Natural killer cell (primary cell): ENCODE results near the gene RRAGD. TPM values are rescaled to one million over a fixed set of nuclear protein-coding genes. Genes with fewer than 3 reads are reported as not detected.

Experiments
- ATAC-seq, 3 donors: fragments of 150-1000 bp in 2 of 3; fragments of 200-7000 bp in 1 of 3; cut with Tn5 transposase; 1 replicate in 1 of 3; 2 replicates in 2 of 3; pipeline ENCODE4 v1.10.0; 2021; ENCODE audit warnings: mild to moderate bottlenecking in 2 of 3, moderate library complexity in 2 of 3
- DNase-seq, 2 donors: peaks; one replicate each; pipeline versions ENCODE4 v3.0.0 to v3.0.0-alpha.2; 2013 to 2021; ENCODE audit warnings: mixed read lengths in 1 of 2
- H3K27ac ChIP-seq: one replicate; pipeline ENCODE4 v1.5.1; 2013; ENCODE audit warnings: mild to moderate bottlenecking, low read length
- H3K27me3 ChIP-seq: one replicate; pipeline ENCODE4 v1.6.1; 2013; ENCODE audit warnings: low read length; ENCODE audit not compliant: control insufficient read depth, insufficient read depth
- H3K36me3 ChIP-seq: one replicate; pipeline ENCODE4 v1.6.1; 2013; ENCODE audit warnings: low read length; ENCODE audit not compliant: control insufficient read depth, insufficient read depth
- H3K4me1 ChIP-seq: one replicate; pipeline ENCODE4 v1.6.1; 2013; ENCODE audit warnings: low read length; ENCODE audit not compliant: control insufficient read depth, insufficient read depth
- H3K4me3 ChIP-seq: one replicate; pipeline ENCODE4 v1.5.1; 2013; ENCODE audit warnings: low read length
- H3K9me3 ChIP-seq: one replicate; pipeline ENCODE4 v1.6.1; 2013; ENCODE audit warnings: low read length; ENCODE audit not compliant: control insufficient read depth, insufficient read depth
- H3K27ac Mint-ChIP-seq, 2 donors: one replicate each; pipeline ENCODE4 v1.8.0; 2022; ENCODE audit warnings: mild to moderate bottlenecking in 2 of 2, mixed read lengths in 2 of 2, moderate library complexity in 1 of 2
- H3K27me3 Mint-ChIP-seq, 2 donors: one replicate each; pipeline ENCODE4 v1.8.0; 2022; ENCODE audit warnings: low read depth in 2 of 2, mixed read lengths in 2 of 2
- H3K36me3 Mint-ChIP-seq: one replicate; pipeline ENCODE4 v1.8.0; 2022; ENCODE audit warnings: mixed read lengths
- H3K4me1 Mint-ChIP-seq, 2 donors: one replicate each; pipeline ENCODE4 v1.8.0; 2022; ENCODE audit warnings: mixed read lengths in 2 of 2
- H3K4me3 Mint-ChIP-seq: one replicate; pipeline ENCODE4 v1.8.0; 2022; ENCODE audit warnings: mild to moderate bottlenecking, moderate library complexity, mixed read lengths
- H3K9me3 Mint-ChIP-seq, 2 donors: one replicate each; pipeline ENCODE4 v1.8.0; 2022; ENCODE audit warnings: mixed read lengths in 2 of 2
- CTCF ChIP-seq: fragments of 200-600 bp; IDR thresholded peaks from one replicate; pipeline ENCODE4 v1.8.0; 2022; ENCODE audit warnings: antibody characterized with exemption
- WGBS: methylation state at CpG from one replicate; pipeline ENCODE4 v1.1.7; 2013; ENCODE audit warnings: missing lambda C conversion rate; ENCODE audit not compliant: insufficient coverage; 5-methylcytosine and 5-hydroxymethylcytosine counted together
- intact Hi-C: fragments of 100-400 bp; cut with micrococcal nuclease; formaldehyde crosslinking; loops from one replicate; pipeline ENCODE4 v1.14.2; 2022
- total RNA-seq, 4 donors: library from RNA; stranded (reverse); fragments of 120-200 nt in 1 of 4; gene quantifications; one replicate each; pipeline versions ENCODE4 v1.2.3 to v1.2.4, GENCODE V29; 2013 to 2022

RRAGD gene
- total RNA-seq, 3 donors from 2014 or later (not counting 1 experiment from before 2014, with no cell fraction given): 0.43 to 4.4 (median 1.8) TPM

- ATAC-seq: no peak
- Histone ChIP-seq H3K36me3 (no peaks in the 10 kb centered on the region), H3K27ac (no peak overlapping the region), H3K27me3 (no peaks in the 10 kb centered on the region), H3K4me1 (no peaks in the 10 kb centered on the region), H3K9me3 (peaks cover 3% of the 10 kb centered on the region), H3K4me3 (no peak overlapping the region)
- Mint-ChIP-seq H3K4me1 (no peaks in the 10 kb centered on the region), H3K27me3 (peaks cover 20 to 49% of the 10 kb centered on the region in 2 donors), H3K36me3 (no peaks in the 10 kb centered on the region), H3K27ac (no peak overlapping the region), H3K9me3 (peaks cover 0 to 2% of the 10 kb centered on the region in 2 donors), H3K4me3 (no peak overlapping the region)
- TF ChIP-seq CTCF: no peak
- DNase-seq: no peak
- WGBS: 92% methylated on average over 6 of the region's 6 CpGs
- intact Hi-C loops: no loop called here
Observed at GRCh38 chr6:89388846-89389245, 23.2 kb downstream of the RRAGD start.

- no peaks in the 10 kb centered on the region for H3K36me3 ChIP-seq
- no peak for ATAC-seq
- H3K4me3 Mint-ChIP-seq: no peak overlapping the region
Observed at GRCh38 chr6:89387516-89388201, 24.4 kb downstream of the RRAGD start.

GRCh38 chr6:89386917-89387491 is 25.1 kb downstream of the RRAGD start:
- no peak overlapping the region for H3K4me3 ChIP-seq
- ATAC-seq: no peak
- Mint-ChIP-seq H3K4me1 (no peaks in the 10 kb centered on the region), H3K9me3 (no peaks in the 10 kb centered on the region), H3K27ac (no peak overlapping the region), H3K36me3 (no peaks in the 10 kb centered on the region), H3K27me3 (peaks cover 20 to 47% of the 10 kb centered on the region in 2 donors), H3K4me3 (no peak overlapping the region)
- H3K4me1 ChIP-seq: no peaks in the 10 kb centered on the region
- H3K27ac ChIP-seq: no peak overlapping the region
- intact Hi-C loops: no loop called here
- no peaks in the 10 kb centered on the region for H3K27me3 ChIP-seq
- no peaks in the 10 kb centered on the region for H3K36me3 ChIP-seq
- no peaks in the 10 kb centered on the region for H3K9me3 ChIP-seq
- 94% methylated on average over 6 of the region's 6 CpGs for WGBS
- TF ChIP-seq CTCF: no peak
- DNase-seq: no peak

More at GRCh38 chr6:89387516-89388201, 24.4 kb downstream of the RRAGD start:
- H3K4me3 ChIP-seq: no peak overlapping the region
- 74% methylated on average over 9 of the region's 9 CpGs for WGBS
- no peak for TF ChIP-seq CTCF
- Mint-ChIP-seq H3K27me3 (peaks cover 20 to 46% of the 10 kb centered on the region in 2 donors), H3K9me3 (no peaks in the 10 kb centered on the region), H3K4me1 (no peaks in the 10 kb centered on the region), H3K36me3 (no peaks in the 10 kb centered on the region), H3K27ac (no peak overlapping the region)
- no peaks in the 10 kb centered on the region for H3K9me3 ChIP-seq
- no peak for DNase-seq
- H3K27ac ChIP-seq: no peak overlapping the region
- intact Hi-C loops: no loop called here
- H3K27me3 ChIP-seq: no peaks in the 10 kb centered on the region
- no peaks in the 10 kb centered on the region for H3K4me1 ChIP-seq
